HG02642 (cell line): ENCODE measurements around the gene SERF2.
A peak's percentile ranks its signal among the peaks of the same experiment; 100 is the strongest.

Experiments used
- ATAC-seq: cut with Tn5 transposase; IDR thresholded peaks from one replicate; pipeline ENCODE4 v1.9.1; 2021; ENCODE audit warnings: mild to moderate bottlenecking; ENCODE audit not compliant: unreplicated experiment, poor library complexity

SERF2 gene

GRCh38 chr15:43791993-43792760 is at the start of gene SERF2:
Gene SERF2 (plus strand): TSS chr15:43792320. CDS start chr15:43792377, 57 bp downstream.
- peak; percentile 91 for ATAC-seq

GRCh38 chr15:43746245-43746902 is 45.7 kb upstream of the SERF2 start, which contains the start of gene PDIA3:
Gene PDIA3 (plus strand): TSS chr15:43746438. CDS start chr15:43746540, 102 bp downstream.
- ATAC-seq, result peak; percentile 84

- ATAC-seq, result peak; percentile 18
Observed at GRCh38 chr15:43746903-43747309, 45.2 kb upstream of the SERF2 start.

GRCh38 chr15:43748376-43748775 is 43.7 kb upstream of the SERF2 start:
- no peak for ATAC-seq

GRCh38 chr15:43749690-43750345 is 42.3 kb upstream of the SERF2 start:
- ATAC-seq, result no peak

- no peak for ATAC-seq
Observed at GRCh38 chr15:43751885-43752284, 40.2 kb upstream of the SERF2 start.

- ATAC-seq, result no peak
Observed at GRCh38 chr15:43762824-43763223, 29.3 kb upstream of the SERF2 start.

GRCh38 chr15:43763819-43764446 is 28.2 kb upstream of the SERF2 start:
- no peak for ATAC-seq

- ATAC-seq, result no peak
Observed at GRCh38 chr15:43769584-43770228, 22.4 kb upstream of the SERF2 start.

GRCh38 chr15:43771816-43772215 is 20.3 kb upstream of the SERF2 start:
- no peak for ATAC-seq

- ATAC-seq, result no peak
Observed at GRCh38 chr15:43772624-43773023, 19.5 kb upstream of the SERF2 start.

- no peak for ATAC-seq
Observed at GRCh38 chr15:43774062-43774461, 18.1 kb upstream of the SERF2 start.

- ATAC-seq, result no peak
Observed at GRCh38 chr15:43775411-43775965, 16.6 kb upstream of the SERF2 start.

- ATAC-seq, result peak; percentile 71
Observed at GRCh38 chr15:43776101-43776717, 15.9 kb upstream of the SERF2 start.

GRCh38 chr15:43776718-43777266 is 15.3 kb upstream of the SERF2 start, which contains the start of gene ELL3:
Gene ELL3 (minus strand): TSS chr15:43776966. CDS start chr15:43776901, 65 bp downstream.
- peak; percentile 48 for ATAC-seq

GRCh38 chr15:43777267-43777914 is 14.7 kb upstream of the SERF2 start:
- ATAC-seq, result peak; percentile 58

GRCh38 chr15:43779016-43779415 is 13.1 kb upstream of the SERF2 start:
- ATAC-seq, result no peak

- ATAC-seq, result no peak
Observed at GRCh38 chr15:43789409-43789808, 2.7 kb upstream of the SERF2 start.
